ENCODE results near the gene UTP14C.

Gene UTP14C

DNA sequence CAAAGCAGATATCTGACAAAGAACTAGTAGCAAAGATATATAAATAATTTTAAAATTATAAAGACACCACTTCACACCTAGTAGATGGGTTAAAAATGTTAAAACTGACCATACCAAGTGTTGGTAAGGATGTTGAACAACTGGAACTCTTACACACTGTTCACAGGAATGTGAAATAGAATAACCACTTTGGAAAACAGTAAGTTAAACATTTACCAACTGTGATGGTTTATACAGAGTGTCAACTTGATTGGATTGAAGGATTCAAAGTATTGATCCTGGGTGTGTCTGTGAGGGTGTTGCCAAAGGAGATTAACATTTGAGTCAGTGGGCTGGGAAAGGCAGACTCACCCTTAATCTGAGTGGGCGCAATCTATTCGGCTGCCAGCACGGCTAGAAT, 19.2 kb downstream of the UTP14C start:
- TF ChIP-seq TEAD4 (IDR thresholded peaks at IDR 0.05) (no peak), EGR1 (IDR thresholded peaks at IDR 0.05) (no peak), FOXM1 (IDR thresholded peaks at IDR 0.05; ENCODE audit: borderline replicate concordance, low read depth) (no peak), YY1 (IDR thresholded peaks at IDR 0.05; ENCODE audit: low read depth) (no peak), ZBTB7A (IDR thresholded peaks at IDR 0.05; ENCODE audit: low read depth) (no peak), NFIC (IDR thresholded peaks at IDR 0.05) (no peak), TAF1 (IDR thresholded peaks at IDR 0.05; ENCODE audit: low read depth) (no peak), CREB1 (IDR thresholded peaks at IDR 0.05; ENCODE audit: low read depth) (no peak), RAD21 (IDR thresholded peaks at IDR 0.05; ENCODE audit: low read depth) (no peak), REST (IDR thresholded peaks at IDR 0.05; ENCODE audit: low read depth) (no peak), EP300 (IDR thresholded peaks at IDR 0.05; ENCODE audit: borderline replicate concordance) (no peak)

- TF ChIP-seq, protein P1, sequence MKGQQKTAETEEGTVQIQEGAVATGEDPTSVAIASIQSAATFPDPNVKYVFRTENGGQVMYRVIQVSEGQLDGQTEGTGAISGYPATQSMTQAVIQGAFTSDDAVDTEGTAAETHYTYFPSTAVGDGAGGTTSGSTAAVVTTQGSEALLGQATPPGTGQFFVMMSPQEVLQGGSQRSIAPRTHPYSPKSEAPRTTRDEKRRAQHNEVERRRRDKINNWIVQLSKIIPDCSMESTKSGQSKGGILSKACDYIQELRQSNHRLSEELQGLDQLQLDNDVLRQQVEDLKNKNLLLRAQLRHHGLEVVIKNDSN (IDR thresholded peaks at IDR 0.05) = no peak
- TF ChIP-seq TAF1 (IDR thresholded peaks at IDR 0.05; ENCODE audit: low read depth) (no peak), TCF12 (IDR thresholded peaks at IDR 0.05; ENCODE audit: low read depth) (no peak), CEBPB (IDR thresholded peaks at IDR 0.05) (no peak), FOXM1 (IDR thresholded peaks at IDR 0.05; ENCODE audit: borderline replicate concordance, low read depth) (no peak), TEAD4 (IDR thresholded peaks at IDR 0.05) (no peak), NFIC (IDR thresholded peaks at IDR 0.05) (no peak), EP300 (IDR thresholded peaks at IDR 0.05; ENCODE audit: borderline replicate concordance) (no peak), RAD21 (IDR thresholded peaks at IDR 0.05; ENCODE audit: low read depth) (no peak), EGR1 (IDR thresholded peaks at IDR 0.05) (no peak), REST (IDR thresholded peaks at IDR 0.05; ENCODE audit: low read depth) (no peak)
- TF ChIP-seq, protein P2, sequence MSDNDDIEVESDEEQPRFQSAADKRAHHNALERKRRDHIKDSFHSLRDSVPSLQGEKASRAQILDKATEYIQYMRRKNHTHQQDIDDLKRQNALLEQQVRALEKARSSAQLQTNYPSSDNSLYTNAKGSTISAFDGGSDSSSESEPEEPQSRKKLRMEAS (IDR thresholded peaks at IDR 0.05) = no peak
These were observed 23.0 kb downstream of the UTP14C start for GRCh38 chr13:52047463-52047862.

GRCh38 chr13:52048516-52048915, 24.0 kb downstream of the UTP14C start:
- TF ChIP-seq CEBPB (IDR thresholded peaks at IDR 0.05) (no peak), TEAD4 (IDR thresholded peaks at IDR 0.05) (no peak), FOXM1 (IDR thresholded peaks at IDR 0.05; ENCODE audit: borderline replicate concordance, low read depth) (no peak), YY1 (IDR thresholded peaks at IDR 0.05; ENCODE audit: low read depth) (no peak), NFIC (IDR thresholded peaks at IDR 0.05) (no peak), EP300 (IDR thresholded peaks at IDR 0.05; ENCODE audit: borderline replicate concordance) (no peak), CREB1 (IDR thresholded peaks at IDR 0.05; ENCODE audit: low read depth) (no peak), TCF12 (IDR thresholded peaks at IDR 0.05; ENCODE audit: low read depth) (no peak)
- TF ChIP-seq, protein P2 (IDR thresholded peaks at IDR 0.05) = no peak

GRCh38 chr13:52051400-52051799, 26.9 kb downstream of the UTP14C start:
- TF ChIP-seq REST (IDR thresholded peaks at IDR 0.05; ENCODE audit: low read depth) = no peak
- no peak for TF ChIP-seq TCF12 (IDR thresholded peaks at IDR 0.05; ENCODE audit: low read depth)
- no peak for TF ChIP-seq EGR1 (IDR thresholded peaks at IDR 0.05)
- TF ChIP-seq YY1 (IDR thresholded peaks at IDR 0.05; ENCODE audit: low read depth) = no peak
- TF ChIP-seq CREB1 (IDR thresholded peaks at IDR 0.05; ENCODE audit: low read depth) = no peak
- TF ChIP-seq, protein P1 (IDR thresholded peaks at IDR 0.05) = no peak
- TF ChIP-seq, protein P2 (IDR thresholded peaks at IDR 0.05) = no peak
- no peak for TF ChIP-seq RAD21 (IDR thresholded peaks at IDR 0.05; ENCODE audit: low read depth)
- no peak for TF ChIP-seq ZBTB7A (IDR thresholded peaks at IDR 0.05; ENCODE audit: low read depth)
- TF ChIP-seq CEBPB (IDR thresholded peaks at IDR 0.05) = no peak
- no peak for TF ChIP-seq NFIC (IDR thresholded peaks at IDR 0.05)
- no peak for TF ChIP-seq FOXM1 (IDR thresholded peaks at IDR 0.05; ENCODE audit: borderline replicate concordance, low read depth)

Data from Ishikawa (cell line).